HCT116 (cell line): Measurements from ENCODE around the gene DCST2. TPM values are rescaled to one million over a fixed set of nuclear protein-coding genes. Genes with fewer than 3 reads are reported as not detected.
A peak's percentile ranks its signal among the peaks of the same experiment; 100 is the strongest.

Experiments used
- ATAC-seq: fragments of 200-7000 bp; cut with Tn5 transposase; 2 replicates; pipeline ENCODE4 v1.9.1; 2020; ENCODE audit warnings: mild to moderate bottlenecking, moderate library complexity
- BruUV-seq: library from RNA; stranded (reverse); fragments of 400-500 nt; replicated peaks from 2 replicates; lab custom pipeline; 2021; lab: Mats Ljungman, UMichigan
- CTCF ChIA-PET: fragments of 300-600 bp; sonication (Branson Sonifier 250); formaldehyde crosslinking; loops from one replicate; lab custom pipeline; 2021; ENCODE audit warnings: antibody characterized with exemption; lab: Charles Lee
- POLR2A ChIA-PET: fragments of 300-600, 350-600 bp; sonication (Branson Sonifier 250); formaldehyde crosslinking; loops from one replicate; lab custom pipeline; 2021; ENCODE audit warnings: antibody characterized with exemption; lab: Charles Lee
- RAD21 ChIA-PET, 2 experiments: fragments of 300-600 bp; sonication (Branson Sonifier 250); formaldehyde crosslinking; loops; one replicate each; lab custom pipeline; 2023; ENCODE audit warnings: low total read pairs in 2 of 2; ENCODE audit not compliant: uncharacterized antibody in 2 of 2, unreplicated experiment in 2 of 2, low non-redundant PET in 1 of 2; lab: Charles Lee
- DNase-seq: peaks from one replicate; pipeline ENCODE4 v3.0.0-alpha.2; 2010; ENCODE audit warnings: low read depth, low spot score
- H2AFZ ChIP-seq: fragments of 200-600 bp; shearing (Covaris generic), sonication (generic); 2 replicates; pipeline ENCODE4 v1.6.1; 2017; ENCODE audit warnings: low read depth, mixed run types, mixed read lengths, antibody characterized with exemption, low read length; ENCODE audit not compliant: poor library complexity, severe bottlenecking
- H3K27ac ChIP-seq: 2 replicates; pipeline ENCODE4 v1.5.1; 2012; ENCODE audit warnings: low read depth, low read length
- H3K27me3 ChIP-seq: fragments of 200-600 bp; sonication (generic); 2 replicates; pipeline ENCODE4 v1.6.1; 2016; ENCODE audit warnings: mixed run types, low read length, mixed read lengths; ENCODE audit not compliant: insufficient read depth
- H3K36me3 ChIP-seq, 2 experiments: fragments of 200-500 bp in 1 of 2; fragments of 200-600 bp in 1 of 2; sonication (Bioruptor generic) in 1 of 2; sonication (generic) in 1 of 2; 2 replicates each; pipeline versions ENCODE4 v1.5.1 to v1.6.1; 2014 to 2016; ENCODE audit warnings: low read length in 2 of 2, inconsistent platforms in 1 of 2, mixed read lengths in 1 of 2, mixed run types in 1 of 2; ENCODE audit not compliant: insufficient read depth in 2 of 2, control insufficient read depth in 1 of 2
- H3K4me1 ChIP-seq, 2 experiments: fragments of 200-600 bp in 1 of 2; sonication (generic) in 1 of 2; 2 replicates each; pipeline versions ENCODE4 v1.5.1 to v1.6.1; 2012 to 2017; ENCODE audit warnings: low read length in 2 of 2, inconsistent platforms in 1 of 2, mild to moderate bottlenecking in 1 of 2, mixed read lengths in 1 of 2, mixed run types in 1 of 2, moderate library complexity in 1 of 2; ENCODE audit not compliant: insufficient read depth in 2 of 2, control insufficient read depth in 1 of 2
- H3K4me2 ChIP-seq: fragments of 200-600 bp; sonication (generic); 2 replicates; pipeline ENCODE4 v1.6.1; 2017; ENCODE audit warnings: mixed run types, low read length, mixed read lengths
- H3K4me3 ChIP-seq, 2 experiments: fragments of 200-600 bp in 1 of 2; sonication (generic) in 1 of 2; replicated peaks in 1 of 2; 2 replicates each; pipeline ENCODE4 v1.5.1; 2011 to 2016; ENCODE audit warnings: low read length in 2 of 2, control low read depth in 1 of 2, low read depth in 1 of 2, mild to moderate bottlenecking in 1 of 2, mixed read lengths in 1 of 2, mixed run types in 1 of 2
- H3K79me2 ChIP-seq: fragments of 200-600 bp; sonication (generic); 2 replicates; pipeline ENCODE4 v1.6.1; 2017; ENCODE audit warnings: mild to moderate bottlenecking, mixed run types, low read length, moderate library complexity, mixed read lengths; ENCODE audit not compliant: insufficient read depth
- H3K9ac ChIP-seq: fragments of 200-600 bp; sonication (generic); 2 replicates; pipeline ENCODE4 v1.6.1; 2016; ENCODE audit warnings: low read length, mixed read lengths
- H3K9me2 ChIP-seq: fragments of 200-600 bp; sonication (generic), shearing (Covaris generic); 2 replicates; pipeline ENCODE4 v1.6.1; 2017; ENCODE audit warnings: mixed run types, mild to moderate bottlenecking, moderate library complexity; ENCODE audit not compliant: insufficient read depth
- H3K9me3 ChIP-seq, 2 experiments: fragments of 200-500 bp in 1 of 2; fragments of 200-600 bp in 1 of 2; sonication (Bioruptor generic) in 1 of 2; sonication (generic) in 1 of 2; 2 replicates each; pipeline ENCODE4 v1.6.1; 2014 to 2017; ENCODE audit warnings: low read length in 2 of 2, mixed read lengths in 2 of 2, inconsistent platforms in 1 of 2, low read depth in 1 of 2, mild to moderate bottlenecking in 1 of 2, mixed run types in 1 of 2, moderate library complexity in 1 of 2; ENCODE audit not compliant: control insufficient read depth in 1 of 2, insufficient read depth in 1 of 2
- H4K20me1 ChIP-seq: fragments of 200-600 bp; sonication (generic), shearing (Covaris generic); 2 replicates; pipeline ENCODE4 v1.6.1; 2017; ENCODE audit warnings: mixed run types, mild to moderate bottlenecking, moderate library complexity; ENCODE audit not compliant: insufficient read depth
- CBX3 ChIP-seq: IDR thresholded peaks from 2 replicates; pipeline ENCODE4 v1.6.1; 2012; ENCODE audit warnings: low read depth
- CTCF ChIP-seq, 3 experiments: fragments of 200-600 bp in 1 of 3; sonication (generic) in 1 of 3; IDR thresholded peaks in 2 of 3; conservative IDR thresholded peaks in 1 of 3; 2 replicates each; pipeline ENCODE4 v1.5.1; 2012 to 2017; ENCODE audit warnings: low read depth in 2 of 3, low read length in 2 of 3, antibody characterized with exemption in 1 of 3, borderline replicate concordance in 1 of 3, control low read depth in 1 of 3, mild to moderate bottlenecking in 1 of 3, mixed read lengths in 1 of 3, mixed run types in 1 of 3, moderate library complexity in 1 of 3; ENCODE audit not compliant: insufficient read depth in 1 of 3
- ELF1 ChIP-seq: IDR thresholded peaks from 2 replicates; pipeline ENCODE4 v1.6.1; 2012; ENCODE audit warnings: low read depth, borderline replicate concordance
- EZH2 ChIP-seq: fragments of 200-600 bp; sonication (generic); IDR thresholded peaks from 2 replicates; pipeline ENCODE4 v1.6.1; 2017; ENCODE audit warnings: antibody characterized with exemption, mixed run types
- EZH2phosphoT487 ChIP-seq: fragments of 200-600 bp; IDR thresholded peaks from 2 replicates; pipeline ENCODE4 v1.6.1; 2018; ENCODE audit warnings: antibody characterized with exemption, borderline replicate concordance
- FOSL1 ChIP-seq: IDR thresholded peaks from 2 replicates; pipeline ENCODE4 v1.6.1; 2012; ENCODE audit warnings: low read depth
- POLR2AphosphoS5 ChIP-seq: IDR thresholded peaks from 2 replicates; pipeline ENCODE4 v1.6.1; 2011; ENCODE audit warnings: mild to moderate bottlenecking, low read depth, low read length, moderate library complexity
- RAD21 ChIP-seq: IDR thresholded peaks from 2 replicates; pipeline ENCODE4 v1.6.1; 2012; ENCODE audit warnings: low read depth, mild to moderate bottlenecking
- SIN3A ChIP-seq: IDR thresholded peaks from 2 replicates; pipeline ENCODE4 v1.6.1; 2012; ENCODE audit warnings: low read depth
- SRF ChIP-seq: IDR thresholded peaks from 2 replicates; pipeline ENCODE4 v1.6.1; 2012; ENCODE audit warnings: low read depth
- TCF7L2 ChIP-seq: IDR thresholded peaks from 2 replicates; pipeline ENCODE4 v1.7.0; 2011; ENCODE audit warnings: borderline replicate concordance, inconsistent platforms; ENCODE audit not compliant: insufficient read depth, insufficient read length; ENCODE audit errors: extremely low read depth
- ZFX ChIP-seq: fragments of 450-650 bp; IDR thresholded peaks from 2 replicates; pipeline ENCODE4 v1.6.1; 2017
- intact Hi-C: fragments of 100-400 bp; cut with micrococcal nuclease; formaldehyde crosslinking; loops from 2 replicates; pipeline ENCODE4 v1.10.0; 2022
- total RNA-seq: library from RNA; stranded (reverse); gene quantifications from one replicate; pipeline ENCODE4 v1.2.1, GENCODE V29; 2021; ENCODE audit not compliant: unreplicated experiment
- TF ChIP-seq, protein P1 (sequence below): IDR thresholded peaks from 2 replicates; pipeline ENCODE4 v1.6.1; 2011; ENCODE audit warnings: mild to moderate bottlenecking, low read length, moderate library complexity; ENCODE audit not compliant: insufficient replicate concordance; ENCODE audit errors: extremely low read depth
- TF ChIP-seq, protein P2 (sequence below): IDR thresholded peaks from 2 replicates; pipeline ENCODE4 v1.6.1; 2012
- TF ChIP-seq, protein P3 (sequence below): IDR thresholded peaks from 2 replicates; pipeline ENCODE4 v1.6.1; 2012

Gene DCST2
- total RNA-seq, 1 experiment from 2014 or later = 2.0 TPM

- H3K9me2 ChIP-seq = no peaks in the 10 kb centered on the region
- ATAC-seq (no peak), DNase-seq (no peak)
- TF ChIP-seq TCF7L2 (no peak), ELF1 (no peak), EZH2phosphoT487 (no peak), EZH2 (no peak), CTCF (IDR thresholded peaks at IDR 0.05 in 2 of 3, conservative IDR thresholded peaks at IDR 0.05 in 1 of 3; ENCODE audit: borderline replicate concordance in 1 of 3, insufficient read depth in 1 of 3, low read depth in 2 of 3, low read length in 2 of 3) (no peak), POLR2AphosphoS5 (no peak), ZFX (no peak), SRF (no peak), SIN3A (no peak), CBX3 (no peak), RAD21 (no peak), FOSL1 (no peak)
- TF ChIP-seq, protein P1, sequence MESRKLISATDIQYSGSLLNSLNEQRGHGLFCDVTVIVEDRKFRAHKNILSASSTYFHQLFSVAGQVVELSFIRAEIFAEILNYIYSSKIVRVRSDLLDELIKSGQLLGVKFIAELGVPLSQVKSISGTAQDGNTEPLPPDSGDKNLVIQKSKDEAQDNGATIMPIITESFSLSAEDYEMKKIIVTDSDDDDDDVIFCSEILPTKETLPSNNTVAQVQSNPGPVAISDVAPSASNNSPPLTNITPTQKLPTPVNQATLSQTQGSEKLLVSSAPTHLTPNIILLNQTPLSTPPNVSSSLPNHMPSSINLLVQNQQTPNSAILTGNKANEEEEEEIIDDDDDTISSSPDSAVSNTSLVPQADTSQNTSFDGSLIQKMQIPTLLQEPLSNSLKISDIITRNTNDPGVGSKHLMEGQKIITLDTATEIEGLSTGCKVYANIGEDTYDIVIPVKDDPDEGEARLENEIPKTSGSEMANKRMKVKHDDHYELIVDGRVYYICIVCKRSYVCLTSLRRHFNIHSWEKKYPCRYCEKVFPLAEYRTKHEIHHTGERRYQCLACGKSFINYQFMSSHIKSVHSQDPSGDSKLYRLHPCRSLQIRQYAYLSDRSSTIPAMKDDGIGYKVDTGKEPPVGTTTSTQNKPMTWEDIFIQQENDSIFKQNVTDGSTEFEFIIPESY = no peak
- TF ChIP-seq, protein P2, sequence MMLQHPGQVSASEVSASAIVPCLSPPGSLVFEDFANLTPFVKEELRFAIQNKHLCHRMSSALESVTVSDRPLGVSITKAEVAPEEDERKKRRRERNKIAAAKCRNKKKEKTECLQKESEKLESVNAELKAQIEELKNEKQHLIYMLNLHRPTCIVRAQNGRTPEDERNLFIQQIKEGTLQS = no peak
- TF ChIP-seq, protein P3, sequence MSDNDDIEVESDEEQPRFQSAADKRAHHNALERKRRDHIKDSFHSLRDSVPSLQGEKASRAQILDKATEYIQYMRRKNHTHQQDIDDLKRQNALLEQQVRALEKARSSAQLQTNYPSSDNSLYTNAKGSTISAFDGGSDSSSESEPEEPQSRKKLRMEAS = no peak
- no TSS peak for BruUV-seq
- intact Hi-C loops = no loop called here
- H3K27me3 ChIP-seq = no peaks in the 10 kb centered on the region
- H3K4me1 ChIP-seq = peaks cover 37 to 73% of the 10 kb centered on the region in 2 experiments
- H3K4me2 ChIP-seq = peak overlapping the region; percentile 57
- ChIA-PET CTCF (interaction anchor here (1.1 to 3.0 kb wide), 3 partner anchors 23 to 29 kb away, joined by 3 to 14 read pairs (median 7); partner anchors contain the start of gene ADAM15), RAD21 (no interaction called here), POLR2A (no interaction called here)
- no peak overlapping the region for H2AFZ ChIP-seq
- H4K20me1 ChIP-seq = no peaks in the 10 kb centered on the region
- H3K9ac ChIP-seq = no peak overlapping the region
- H3K4me3 ChIP-seq = 0 out of 4 replicates have a peak overlapping the region, but pooled peaks of 1 of the 2 experiments have one; percentile 4
- H3K27ac ChIP-seq = no peak overlapping the region
- no peaks in the 10 kb centered on the region for H3K36me3 ChIP-seq
- H3K79me2 ChIP-seq = no peaks in the 10 kb centered on the region
- H3K9me3 ChIP-seq = no peaks in the 10 kb centered on the region
Observed at GRCh38 chr1:155022136-155022926, 11.2 kb downstream of the DCST2 start.
